ENCODE data around the gene MACO1. TPM values are rescaled to one million over a fixed set of nuclear protein-coding genes. Genes with fewer than 3 reads are reported as not detected.

The MACO1 gene
- total RNA-seq, 2 experiments from 2014 or later = 24.1 to 24.9 TPM

GRCh38 chr1:25474439-25475047 lies 43.8 kb downstream of the MACO1 start:
- no peak for TF ChIP-seq CTCF (IDR thresholded peaks at IDR 0.05)
- Histone ChIP-seq H3K9me3 (ENCODE audit: control insufficient read depth in 1 of 2, insufficient read depth in 1 of 2, low read length in 2 of 2) (no peaks in the 10 kb centered on the region), H3K4me1 (ENCODE audit: insufficient read depth, low read length) (peaks cover 17% of the 10 kb centered on the region), H3K36me3 (ENCODE audit: insufficient read depth, low read length) (peaks cover 11% of the 10 kb centered on the region), H3K4me3 (ENCODE audit: low read length) (no peak overlapping the region), H3K27ac (ENCODE audit: low read depth in 1 of 2, low read length in 2 of 2) (peak overlapping the region; percentile 37 to 48), H3K27me3 (ENCODE audit: control insufficient read depth in 1 of 2, insufficient read depth in 2 of 2, low read length in 2 of 2) (no peaks in the 10 kb centered on the region)
- peak overlapping the region; percentile 95 for H3K27ac Mint-ChIP-seq
- intact Hi-C loops (cut with DNase I, micrococcal nuclease) = loop anchor here (5.0 kb wide), 1 partner anchor 42 kb away; the partner anchor contains the start of gene MACO1 (in 2 of the 2)
- ChIA-PET POLR2A (interaction anchor here (0.7 to 0.8 kb wide), 2 partner anchors 43 to 336 kb away, joined by 3 to 6 read pairs; partner anchors contain the start of gene MACO1), CTCF (no interaction called here)
- ATAC-seq (ENCODE audit: poor library complexity) (peak; percentile 75), DNase-seq (peak in 5 of 14 experiments; percentile 3 to 33 (median 24))
- peak overlapping the region; percentile 79 for H3K4me3 Mint-ChIP-seq
- H3K4me1 Mint-ChIP-seq (ENCODE audit: low read depth) = peaks cover 61% of the 10 kb centered on the region
- H3K27me3 Mint-ChIP-seq = no peaks in the 10 kb centered on the region
- peaks cover 29% of the 10 kb centered on the region for H3K36me3 Mint-ChIP-seq (ENCODE audit: low read depth)
- H3K9me3 Mint-ChIP-seq = no peaks in the 10 kb centered on the region

DNA sequence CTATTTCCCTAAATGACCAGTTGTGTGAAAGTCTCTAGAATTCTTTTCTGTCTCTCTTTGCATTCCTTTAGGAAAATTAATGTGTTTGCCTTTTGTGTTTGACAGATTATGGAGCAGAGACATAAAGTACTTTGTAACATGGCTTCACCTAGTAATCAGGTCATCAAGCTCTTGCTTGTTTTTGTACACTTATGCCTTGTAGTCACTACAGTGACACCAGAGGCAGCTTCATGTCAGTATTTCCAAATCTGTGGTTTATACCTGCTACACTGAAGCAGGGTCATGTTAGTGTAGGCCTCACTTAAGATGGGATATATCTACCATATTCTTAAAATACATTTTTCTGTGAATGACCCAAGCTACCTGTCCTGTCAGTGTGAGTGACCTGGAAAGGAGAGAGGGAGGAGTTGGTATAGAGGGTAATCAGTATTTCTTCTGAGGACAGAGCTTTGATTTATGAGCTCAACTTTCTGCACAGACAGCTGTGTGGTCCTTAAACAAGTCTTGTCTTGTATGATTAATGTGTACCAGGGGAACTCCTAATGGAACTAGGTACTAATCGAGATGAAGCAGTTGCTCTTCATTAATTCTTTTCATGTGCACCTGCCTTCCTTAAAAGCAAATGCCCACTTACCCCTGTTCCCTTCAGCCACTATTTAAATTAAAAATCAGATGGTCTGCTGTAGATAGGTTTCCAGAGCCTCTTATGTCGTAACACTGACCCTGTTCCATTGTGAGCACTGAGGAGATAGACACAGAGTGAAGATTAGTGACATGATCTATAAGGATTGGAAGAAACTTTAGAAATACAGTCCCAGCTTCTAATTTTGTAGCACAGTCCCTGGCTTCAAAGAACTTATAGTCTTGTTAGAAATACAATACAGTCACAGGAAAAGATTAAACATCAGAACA lies 45.7 kb downstream of the MACO1 start:
- Histone ChIP-seq H3K4me3 (ENCODE audit: low read length) (no peak overlapping the region), H3K27me3 (ENCODE audit: control insufficient read depth in 1 of 2, insufficient read depth in 2 of 2, low read length in 2 of 2) (no peaks in the 10 kb centered on the region), H3K4me1 (ENCODE audit: insufficient read depth, low read length) (peaks cover 17% of the 10 kb centered on the region), H3K27ac (ENCODE audit: low read depth in 1 of 2, low read length in 2 of 2) (no peak overlapping the region), H3K9me3 (ENCODE audit: control insufficient read depth in 1 of 2, insufficient read depth in 1 of 2, low read length in 2 of 2) (no peaks in the 10 kb centered on the region), H3K36me3 (ENCODE audit: insufficient read depth, low read length) (peaks cover 6% of the 10 kb centered on the region)
- intact Hi-C loops (cut with DNase I, micrococcal nuclease) = no loop called here
- ChIA-PET CTCF (interaction anchor here (1.1 to 1.8 kb wide), 4 partner anchors 11 to 48 kb away, joined by 3 to 4 read pairs (median 4); no protein-coding TSS in a partner anchor), POLR2A (interaction anchor here (0.6 to 2.5 kb wide), 8 partner anchors 9 to 96 kb away, joined by 3 to 8 read pairs (median 3); partner anchors contain the start of genes LDLRAP1 and MACO1)
- DNase-seq (no peak), ATAC-seq (ENCODE audit: poor library complexity) (peak; percentile 36)
- peaks cover 57% of the 10 kb centered on the region for H3K4me1 Mint-ChIP-seq (ENCODE audit: low read depth)
- H3K27me3 Mint-ChIP-seq = no peaks in the 10 kb centered on the region
- peak overlapping the region; percentile 95 for H3K27ac Mint-ChIP-seq
- no peak for TF ChIP-seq CTCF (IDR thresholded peaks at IDR 0.05)
- H3K36me3 Mint-ChIP-seq (ENCODE audit: low read depth) = peaks cover 20% of the 10 kb centered on the region
- no peaks in the 10 kb centered on the region for H3K9me3 Mint-ChIP-seq
- no peak overlapping the region for H3K4me3 Mint-ChIP-seq

GRCh38 chr1:25477448-25478034 lies 46.8 kb downstream of the MACO1 start:
- H3K36me3 ChIP-seq (ENCODE audit: insufficient read depth, low read length) = peaks cover 6% of the 10 kb centered on the region
- Mint-ChIP-seq H3K36me3 (ENCODE audit: low read depth) (peaks cover 26% of the 10 kb centered on the region), H3K27ac (peak overlapping the region; percentile 95), H3K4me1 (ENCODE audit: low read depth) (peaks cover 50% of the 10 kb centered on the region), H3K27me3 (no peaks in the 10 kb centered on the region), H3K9me3 (no peaks in the 10 kb centered on the region), H3K4me3 (no peak overlapping the region)
- H3K9me3 ChIP-seq (ENCODE audit: control insufficient read depth in 1 of 2, insufficient read depth in 1 of 2, low read length in 2 of 2) = no peaks in the 10 kb centered on the region
- intact Hi-C loops (cut with DNase I, micrococcal nuclease) = no loop called here
- no peak for ATAC-seq (ENCODE audit: poor library complexity)
- ChIA-PET POLR2A (interaction anchor here (2.5 kb wide), 1 partner anchor 47 kb away, joined by 8 read pairs; the partner anchor contains the start of gene MACO1), CTCF (interaction anchor here (1.6 to 1.8 kb wide), 2 partner anchors 10 to 49 kb away, joined by 4 read pairs; no protein-coding TSS in a partner anchor)
- peaks cover 17% of the 10 kb centered on the region for H3K4me1 ChIP-seq (ENCODE audit: insufficient read depth, low read length)
- H3K4me3 ChIP-seq (ENCODE audit: low read length) = no peak overlapping the region
- DNase-seq = no peak
- no peaks in the 10 kb centered on the region for H3K27me3 ChIP-seq (ENCODE audit: control insufficient read depth in 1 of 2, insufficient read depth in 2 of 2, low read length in 2 of 2)
- no peak overlapping the region for H3K27ac ChIP-seq (ENCODE audit: low read depth in 1 of 2, low read length in 2 of 2)
- no peak for TF ChIP-seq CTCF (IDR thresholded peaks at IDR 0.05)
